Erythroblast (primary cell): ENCODE results near the gene VWA2.

ENCODE experiments used
- GATA1 ChIP-seq: IDR thresholded peaks from 2 replicates; pipeline ENCODE4 v1.6.1; 2011; ENCODE audit warnings: low read depth, mild to moderate bottlenecking, control low read depth, low read length, moderate library complexity
- POLR2A ChIP-seq: IDR thresholded peaks from 2 replicates; pipeline ENCODE4 v1.6.1; 2011; ENCODE audit warnings: mild to moderate bottlenecking, low read length

- TF ChIP-seq POLR2A: no peak
- no peak for TF ChIP-seq GATA1
Observed at GRCh38 chr10:114189700-114190099, 49.4 kb upstream of the VWA2 start.
